Glutamatergic neuron (in vitro differentiated cells): ENCODE results near the gene PIP5K1B. TPM values are rescaled to one million over a fixed set of nuclear protein-coding genes. Genes with fewer than 3 reads are reported as not detected.

Experiments
- DNase-seq: peaks from one replicate; pipeline ENCODE4 v3.0.0; 2022
- H3K27ac Mint-ChIP-seq: one replicate; pipeline ENCODE4 v1.8.0; 2020; ENCODE audit warnings: mild to moderate bottlenecking, mixed read lengths, inconsistent platforms; ENCODE audit not compliant: unreplicated experiment
- H3K27me3 Mint-ChIP-seq: one replicate; pipeline ENCODE4 v1.8.0; 2020; ENCODE audit warnings: mild to moderate bottlenecking, moderate library complexity, mixed read lengths, inconsistent platforms; ENCODE audit not compliant: unreplicated experiment
- H3K36me3 Mint-ChIP-seq: one replicate; pipeline ENCODE4 v1.8.0; 2020; ENCODE audit warnings: mild to moderate bottlenecking, mixed read lengths, inconsistent platforms; ENCODE audit not compliant: unreplicated experiment
- H3K4me1 Mint-ChIP-seq: one replicate; pipeline ENCODE4 v1.8.0; 2020; ENCODE audit warnings: mild to moderate bottlenecking, low read depth, mixed read lengths, inconsistent platforms; ENCODE audit not compliant: unreplicated experiment
- H3K4me3 Mint-ChIP-seq: one replicate; pipeline ENCODE4 v1.8.0; 2020; ENCODE audit warnings: mild to moderate bottlenecking, mixed read lengths, inconsistent platforms; ENCODE audit not compliant: unreplicated experiment
- H3K9me3 Mint-ChIP-seq: one replicate; pipeline ENCODE4 v1.8.0; 2020; ENCODE audit warnings: mild to moderate bottlenecking, moderate library complexity, mixed read lengths, inconsistent platforms; ENCODE audit not compliant: unreplicated experiment
- total RNA-seq: library from RNA; stranded (reverse); fragmentation: NEBNext Ultra II Directional; extraction: Animal tissue kit (Norgen Biotek cat#: 25700); gene quantifications from one replicate; pipeline ENCODE4 v1.2.1, GENCODE V29; 2021; ENCODE audit not compliant: unreplicated experiment
- TF ChIP-seq, protein P1 (sequence below): fragments of 200-600 bp; sonication (generic); IDR thresholded peaks from one replicate; pipeline ENCODE4 v1.5.0; 2021; ENCODE audit not compliant: partially characterized antibody, unreplicated experiment

PIP5K1B gene
- total RNA-seq, 1 donor from 2014 or later, result 0.27 TPM

DNA sequence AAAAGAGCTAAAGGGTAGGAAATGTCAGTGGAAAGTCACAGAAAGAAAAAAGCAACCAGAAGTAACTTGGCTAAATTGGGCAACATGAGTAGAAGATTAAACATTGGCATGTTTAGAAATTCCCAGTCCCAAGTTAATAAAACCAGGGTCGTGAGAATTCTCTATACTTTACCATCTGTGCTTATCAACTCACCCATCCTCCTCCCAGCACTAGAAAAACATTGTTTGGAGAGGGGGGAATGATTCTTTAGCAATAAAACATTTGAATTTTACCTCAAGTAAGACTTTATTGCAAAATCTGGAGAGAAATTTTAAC, 229.2 kb downstream of the PIP5K1B start:
- Mint-ChIP-seq H3K4me1 (no peaks in the 10 kb centered on the region), H3K36me3 (no peaks in the 10 kb centered on the region), H3K27me3 (no peaks in the 10 kb centered on the region), H3K4me3 (no peak overlapping the region), H3K9me3 (peaks cover 2% of the 10 kb centered on the region), H3K27ac (no peak overlapping the region)
- TF ChIP-seq, protein P1, sequence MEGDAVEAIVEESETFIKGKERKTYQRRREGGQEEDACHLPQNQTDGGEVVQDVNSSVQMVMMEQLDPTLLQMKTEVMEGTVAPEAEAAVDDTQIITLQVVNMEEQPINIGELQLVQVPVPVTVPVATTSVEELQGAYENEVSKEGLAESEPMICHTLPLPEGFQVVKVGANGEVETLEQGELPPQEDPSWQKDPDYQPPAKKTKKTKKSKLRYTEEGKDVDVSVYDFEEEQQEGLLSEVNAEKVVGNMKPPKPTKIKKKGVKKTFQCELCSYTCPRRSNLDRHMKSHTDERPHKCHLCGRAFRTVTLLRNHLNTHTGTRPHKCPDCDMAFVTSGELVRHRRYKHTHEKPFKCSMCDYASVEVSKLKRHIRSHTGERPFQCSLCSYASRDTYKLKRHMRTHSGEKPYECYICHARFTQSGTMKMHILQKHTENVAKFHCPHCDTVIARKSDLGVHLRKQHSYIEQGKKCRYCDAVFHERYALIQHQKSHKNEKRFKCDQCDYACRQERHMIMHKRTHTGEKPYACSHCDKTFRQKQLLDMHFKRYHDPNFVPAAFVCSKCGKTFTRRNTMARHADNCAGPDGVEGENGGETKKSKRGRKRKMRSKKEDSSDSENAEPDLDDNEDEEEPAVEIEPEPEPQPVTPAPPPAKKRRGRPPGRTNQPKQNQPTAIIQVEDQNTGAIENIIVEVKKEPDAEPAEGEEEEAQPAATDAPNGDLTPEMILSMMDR, result no peak
- no peak for DNase-seq

DNA sequence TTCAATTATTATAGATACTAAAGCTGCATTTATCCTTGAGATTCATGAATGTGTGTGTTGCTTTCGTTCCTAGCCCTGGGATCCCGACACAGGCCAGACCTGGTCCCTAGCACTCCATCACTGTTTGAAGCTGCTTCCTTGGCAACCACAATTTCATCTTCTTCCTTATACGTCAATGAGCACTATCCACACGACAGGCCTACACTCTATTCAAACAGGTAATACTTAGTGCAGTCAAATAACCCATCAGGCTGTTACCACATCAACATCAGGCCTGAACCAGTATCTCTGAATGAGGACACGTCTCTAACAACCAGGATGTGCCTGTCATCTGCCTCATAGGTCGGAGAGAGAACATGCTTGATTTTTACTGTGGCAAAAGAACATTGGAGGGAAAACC, 235.5 kb downstream of the PIP5K1B start:
- no peak for DNase-seq
- Mint-ChIP-seq H3K27me3 (peaks cover 1% of the 10 kb centered on the region), H3K27ac (no peak overlapping the region), H3K9me3 (no peaks in the 10 kb centered on the region), H3K36me3 (no peaks in the 10 kb centered on the region), H3K4me1 (no peaks in the 10 kb centered on the region), H3K4me3 (no peak overlapping the region)
- TF ChIP-seq, protein P1, result no peak

DNA sequence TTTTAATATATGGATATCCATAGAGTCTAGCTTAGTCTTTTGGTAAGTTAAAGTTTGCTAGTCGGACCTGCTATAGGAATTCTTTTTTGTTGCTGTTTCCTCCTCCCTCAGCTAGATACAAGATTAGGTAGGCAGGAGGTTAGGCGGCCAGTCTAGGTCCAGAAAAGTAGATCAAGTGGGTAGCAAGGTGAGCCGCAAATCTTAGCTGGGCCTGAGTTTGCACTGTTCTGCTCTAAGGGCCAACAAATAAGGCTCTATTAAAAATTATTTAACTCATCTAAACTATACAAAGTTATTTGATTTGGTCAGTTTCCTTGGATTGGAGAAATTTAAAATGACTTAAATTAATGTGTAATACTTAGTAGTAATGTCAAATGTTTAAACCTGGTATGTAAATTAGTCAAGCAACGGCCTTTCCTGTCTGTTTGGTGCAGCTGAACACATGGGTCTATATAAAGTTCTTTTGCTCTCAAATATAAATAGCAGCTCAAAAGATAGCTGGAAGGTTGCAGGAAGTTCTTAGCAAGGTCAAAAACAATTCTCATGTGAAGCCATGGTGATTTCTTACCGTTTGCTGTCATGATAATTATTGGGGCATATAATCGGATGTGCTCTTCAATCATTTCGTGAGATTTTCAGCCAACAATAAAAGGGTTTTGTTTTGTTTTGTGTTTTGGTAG, 236.9 kb downstream of the PIP5K1B start:
- no peak overlapping the region for H3K4me3 Mint-ChIP-seq
- H3K36me3 Mint-ChIP-seq, result no peaks in the 10 kb centered on the region
- no peak for DNase-seq
- H3K4me1 Mint-ChIP-seq, result no peaks in the 10 kb centered on the region
- no peaks in the 10 kb centered on the region for H3K9me3 Mint-ChIP-seq
- H3K27ac Mint-ChIP-seq, result no peak overlapping the region
- peaks cover 1% of the 10 kb centered on the region for H3K27me3 Mint-ChIP-seq
- TF ChIP-seq, protein P1, result no peak

DNA sequence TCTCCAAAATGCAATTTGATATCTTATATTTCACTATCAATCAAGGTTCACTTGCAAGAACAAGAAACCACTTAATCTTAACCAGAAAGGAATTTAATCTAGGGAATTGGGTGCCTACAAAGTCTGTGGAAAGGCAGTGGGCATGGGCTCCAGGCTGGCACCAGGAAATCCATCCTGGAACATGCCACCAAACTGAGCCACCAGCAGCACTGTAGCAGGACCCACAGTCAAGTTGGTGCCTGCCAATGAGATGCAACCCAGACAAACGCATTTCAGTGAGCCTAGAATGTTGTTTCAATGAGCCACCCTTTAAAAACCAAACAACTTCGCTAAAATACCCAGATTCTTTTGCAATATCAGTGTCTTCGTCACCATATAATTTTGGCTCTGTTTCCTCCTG, 237.8 kb downstream of the PIP5K1B start:
- Mint-ChIP-seq H3K27me3 (peaks cover 1% of the 10 kb centered on the region), H3K9me3 (no peaks in the 10 kb centered on the region), H3K36me3 (no peaks in the 10 kb centered on the region), H3K4me3 (no peak overlapping the region), H3K27ac (no peak overlapping the region), H3K4me1 (no peaks in the 10 kb centered on the region)
- no peak for DNase-seq
- TF ChIP-seq, protein P1, result no peak

DNA sequence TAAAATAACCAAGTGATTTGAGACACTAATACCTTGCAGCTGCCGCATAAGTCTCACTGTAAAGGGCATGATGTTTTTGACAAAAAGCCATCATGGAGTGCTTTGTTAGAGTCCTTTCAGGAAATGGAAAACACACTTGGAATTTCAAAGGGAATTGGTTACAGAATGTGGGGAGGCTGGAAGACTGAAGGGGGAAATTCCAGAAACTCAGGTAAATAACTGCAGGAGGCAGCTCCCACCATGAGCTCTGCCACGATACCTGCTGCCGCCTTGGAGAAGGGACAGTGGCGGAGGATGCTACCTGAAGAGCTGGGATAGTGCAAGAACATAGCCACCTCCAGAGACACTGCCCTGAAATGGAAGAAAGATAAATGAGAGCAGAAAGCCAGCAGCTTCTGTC, 242.0 kb downstream of the PIP5K1B start:
- TF ChIP-seq, protein P1, result no peak
- no peaks in the 10 kb centered on the region for H3K27me3 Mint-ChIP-seq
- DNase-seq, result no peak
- H3K9me3 Mint-ChIP-seq, result peaks cover 2% of the 10 kb centered on the region
- no peaks in the 10 kb centered on the region for H3K4me1 Mint-ChIP-seq
- H3K27ac Mint-ChIP-seq, result no peak overlapping the region
- no peak overlapping the region for H3K4me3 Mint-ChIP-seq
- H3K36me3 Mint-ChIP-seq, result no peaks in the 10 kb centered on the region
